Measurements from ENCODE around the gene UACA. TPM values are rescaled to one million over a fixed set of nuclear protein-coding genes. Genes with fewer than 3 reads are reported as not detected.

The UACA gene
- total and polyA plus RNA-seq, 2 of the 8 experiments (the other 6 are each of a cell fraction or from before 2014, with no cell fraction given): 28.6 to 38.9 TPM

- TF ChIP-seq CBX5 (IDR thresholded peaks at IDR 0.05; ENCODE audit: low read depth, low read length): no peak
- TF ChIP-seq CTBP2 (IDR thresholded peaks at IDR 0.05; ENCODE audit: borderline replicate concordance, insufficient read depth, insufficient read length, low read length): no peak
- no peak for TF ChIP-seq SAP30 (IDR thresholded peaks at IDR 0.05; ENCODE audit: insufficient read depth, insufficient replicate concordance, low read length)
- TF ChIP-seq GTF2F1 (IDR thresholded peaks at IDR 0.05; ENCODE audit: borderline replicate concordance, low read depth, low read length): no peak
- no peak for TF ChIP-seq RBBP5 (IDR thresholded peaks at IDR 0.05; ENCODE audit: borderline replicate concordance, low read depth, low read length)
- no peak for TF ChIP-seq EGR1 (IDR thresholded peaks at IDR 0.05; ENCODE audit: borderline replicate concordance, low read depth, low read length)
- TF ChIP-seq CHD1 (IDR thresholded peaks at IDR 0.05; ENCODE audit: low read depth, low read length): no peak
- no peak overlapping the region for H4K91ac ChIP-seq (replicated peaks; ENCODE audit: insufficient read length, low read length)
- no peaks in the 10 kb centered on the region for H3K79me2 ChIP-seq (ENCODE audit: control insufficient read depth in 1 of 2, insufficient read depth in 2 of 2, low read length in 2 of 2)
- no peak overlapping the region for H4K5ac ChIP-seq (ENCODE audit: insufficient read length, low read depth, low read length)
- FAIRE-seq (no peak), DNase-seq (ENCODE audit: low read depth in 1 of 2, low spot score in 2 of 2) (no peak)
- no peak overlapping the region for H3K4me3 ChIP-seq (ENCODE audit: extremely low read depth in 1 of 4, insufficient read depth in 2 of 4, low read depth in 3 of 4, low read length in 4 of 4)
- 77% methylated on average over 3 of the region's 3 CpGs; no CpG with 5 or more reads in 1 of the 2 experiments for WGBS, 2 experiments (ENCODE audit: extremely low coverage in 1 of 2, insufficient coverage in 1 of 2, insufficient read length in 1 of 2, insufficient replicate concordance in 2 of 2, low coverage in 1 of 2, low lambda C conversion rate in 2 of 2, missing lambda C conversion rate in 1 of 2)
- no peak overlapping the region for H3K27ac ChIP-seq (ENCODE audit: low read depth, low read length)
- no peak overlapping the region for H3K4me2 ChIP-seq (ENCODE audit: insufficient read depth in 1 of 2, low read depth in 2 of 2, low read length in 2 of 2)
- no peaks in the 10 kb centered on the region for H3K36me3 ChIP-seq (ENCODE audit: control insufficient read depth in 2 of 4, insufficient read depth in 4 of 4, low read length in 3 of 4)
- no peak overlapping the region for H3K56ac ChIP-seq (replicated peaks; ENCODE audit: insufficient read length, low read depth, low read length)
- no peaks in the 10 kb centered on the region for H3K79me1 ChIP-seq (ENCODE audit: low read depth, low read length)
- no peak overlapping the region for H2BK20ac ChIP-seq (ENCODE audit: low read length)
- H3K9ac ChIP-seq (replicated peaks in 1 of 4; ENCODE audit: extremely low read depth in 1 of 4, low read depth in 3 of 4, low read length in 3 of 4): no peak overlapping the region
- H3K18ac ChIP-seq (ENCODE audit: extremely low read depth, low read length): no peak overlapping the region
- no peak overlapping the region for H3K14ac ChIP-seq (ENCODE audit: insufficient read length)
- H3K23me2 ChIP-seq (ENCODE audit: low read depth, low read length): peaks cover 2% of the 10 kb centered on the region; the same call in 1 of the 2 replicates
- no peak overlapping the region for H2BK12ac ChIP-seq (ENCODE audit: low read depth, low read length)
- H3K4ac ChIP-seq (replicated peaks; ENCODE audit: insufficient read length, low read depth, low read length): no peak overlapping the region
- H3K9me3 ChIP-seq (ENCODE audit: insufficient read depth in 2 of 2, low read depth in 1 of 2, low read length in 1 of 2): no peaks in the 10 kb centered on the region
- no peak overlapping the region for H2BK5ac ChIP-seq (ENCODE audit: low read depth, low read length)
- peaks cover 0 to 3% (median 0%) of the 10 kb centered on the region in 4 experiments; a peak in 2 of 7 replicates for H3K4me1 ChIP-seq (replicated peaks in 1 of 4; ENCODE audit: control insufficient read depth in 3 of 4, insufficient read depth in 4 of 4, low read length in 3 of 4)
- no peak overlapping the region for H2AK5ac ChIP-seq (ENCODE audit: low read depth, low read length)
- CTCF ChIA-PET (ENCODE audit: partially characterized antibody): interaction anchor here (0.6 to 1.3 kb wide), 3 partner anchors 11 to 59 kb away, joined by 3 to 4 read pairs (median 3); no protein-coding TSS in a partner anchor
- H4K8ac ChIP-seq (ENCODE audit: extremely low read depth, insufficient read depth, low read length): no peak overlapping the region
- H2BK120ac ChIP-seq (replicated peaks; ENCODE audit: low read depth, low read length): no peak overlapping the region
- H2AFZ ChIP-seq (ENCODE audit: low read length): no peak overlapping the region
- H4K20me1 ChIP-seq (replicated peaks in 1 of 2; ENCODE audit: control insufficient read depth in 1 of 2, insufficient read depth in 2 of 2, low read length in 2 of 2): no peaks in the 10 kb centered on the region
- no peaks in the 10 kb centered on the region for H3K27me3 ChIP-seq (replicated peaks in 1 of 4; ENCODE audit: control insufficient read depth in 3 of 4, extremely low read depth in 1 of 4, insufficient read depth in 3 of 4, low read length in 3 of 4)
- H3K23ac ChIP-seq (ENCODE audit: insufficient read length): no peak overlapping the region
- POLR2A ChIA-PET (ENCODE audit: partially characterized antibody): interaction anchor here (1.0 kb wide), 1 partner anchor 85 kb away, joined by 3 read pairs; no protein-coding TSS in a partner anchor
- no peak overlapping the region for H2BK15ac ChIP-seq (ENCODE audit: low read length)
These were observed 4.3 kb upstream of the UACA start for GRCh38 chr15:70767667-70768066.
